K562 (cell line): ENCODE measurements around the gene LAMA3. TPM values are rescaled to one million over a fixed set of nuclear protein-coding genes. Genes with fewer than 3 reads are reported as not detected.

ENCODE experiments used
- ATAC-seq: fragments of 200-7000 bp; cut with Tn5 transposase; 3 replicates; pipeline ENCODE4 v1.9.1; 2020; ENCODE audit warnings: moderate library complexity
- BruUV-seq: library from RNA; stranded (reverse); fragments of 400-500 nt; replicated peaks from 2 replicates; lab custom pipeline; 2021; lab: Mats Ljungman, UMichigan
- CTCF ChIA-PET: fragments of 300-600 bp; formaldehyde crosslinking; extraction: SDS; loops from one replicate; lab custom pipeline; 2021; ENCODE audit warnings: low intra/inter-chr PET ratio; lab: Yijun Ruan, JAX
- POLR2A ChIA-PET: fragments of 300-600, 350-650 bp; sonication (Branson Sonifier 250); formaldehyde crosslinking; extraction: SDS; loops from one replicate; lab custom pipeline; 2021; ENCODE audit warnings: antibody characterized with exemption, inconsistent platforms; lab: Yijun Ruan, JAX
- DNase-seq, 4 experiments: peaks; one replicate each; pipeline versions ENCODE4 v3.0.0 to v3.0.0-alpha.2; 2011 to 2018; ENCODE audit warnings: low spot score in 3 of 4, mixed read lengths in 3 of 4; ENCODE audit errors: extremely low read depth in 1 of 4
- FAIRE-seq: peaks from 2 replicates; lab custom pipeline; 2011; peaks lifted over from hg19 to GRCh38; lab: Jason Lieb, UNC
- H2AFZ ChIP-seq: 2 replicates; pipeline ENCODE4 v1.6.0; 2011; ENCODE audit warnings: low read depth, low read length, control low read depth, inconsistent platforms
- H3K27ac ChIP-seq: fragments of 200-600 bp; 3 replicates; pipeline ENCODE4 v1.8.0; 2011; ENCODE audit warnings: low read depth, mild to moderate bottlenecking, control low read depth, inconsistent platforms, low read length, moderate library complexity, mixed read lengths; ENCODE audit errors: extremely low read depth
- H3K27me3 ChIP-seq, 2 experiments: fragments of 300-600 bp in 1 of 2; 2 replicates in 1 of 2; 3 replicates in 1 of 2; pipeline versions ENCODE4 v1.6.0 to v1.8.0; 2011; ENCODE audit warnings: inconsistent platforms in 2 of 2, low read length in 2 of 2, mild to moderate bottlenecking in 1 of 2, mixed read lengths in 1 of 2, moderate library complexity in 1 of 2; ENCODE audit not compliant: control insufficient read depth in 2 of 2, insufficient read depth in 2 of 2
- H3K36me3 ChIP-seq: fragments of 300-600 bp; 3 replicates; pipeline ENCODE4 v1.8.0; 2011; ENCODE audit warnings: mild to moderate bottlenecking, low read length, inconsistent platforms; ENCODE audit not compliant: control insufficient read depth, insufficient read depth
- H3K4me1 ChIP-seq, 2 experiments: fragments of 200-600 bp in 1 of 2; replicated peaks in 1 of 2; 2 replicates in 1 of 2; 3 replicates in 1 of 2; pipeline versions ENCODE4 v1.5.1 to v1.8.0; 2011; ENCODE audit warnings: inconsistent platforms in 2 of 2, low read length in 2 of 2, mild to moderate bottlenecking in 1 of 2, mixed read lengths in 1 of 2, moderate library complexity in 1 of 2; ENCODE audit not compliant: control insufficient read depth in 2 of 2, insufficient read depth in 2 of 2
- H3K4me2 ChIP-seq: 2 replicates; pipeline ENCODE4 v1.6.1; 2011; ENCODE audit warnings: low read length, control low read depth, inconsistent platforms, mixed read lengths; ENCODE audit not compliant: insufficient read depth
- H3K4me3 ChIP-seq: fragments of 200-600 bp; sonication (generic), shearing (Covaris generic); 2 replicates; pipeline ENCODE4 v1.5.1; 2016; ENCODE audit warnings: control low read depth, inconsistent platforms
- H3K79me2 ChIP-seq: fragments of 200-600 bp; 3 replicates; pipeline ENCODE4 v1.8.0; 2011; ENCODE audit warnings: low read length, inconsistent platforms; ENCODE audit not compliant: control insufficient read depth, insufficient read depth
- H3K9ac ChIP-seq, 2 experiments: 2 replicates each; pipeline versions ENCODE4 v1.6.0 to v1.6.1; 2011; ENCODE audit warnings: low read depth in 2 of 2, low read length in 2 of 2, control low read depth in 1 of 2, inconsistent platforms in 1 of 2, mild to moderate bottlenecking in 1 of 2, mixed read lengths in 1 of 2; ENCODE audit not compliant: insufficient read depth in 1 of 2
- H3K9me1 ChIP-seq: one replicate; pipeline ENCODE4 v1.6.0; 2011; ENCODE audit warnings: inconsistent platforms, mild to moderate bottlenecking, low read length, moderate library complexity; ENCODE audit not compliant: control insufficient read depth, insufficient read depth
- H3K9me3 ChIP-seq: replicated peaks from 2 replicates; pipeline ENCODE4 v1.5.1; 2011; ENCODE audit warnings: low read depth, low read length, inconsistent platforms; ENCODE audit not compliant: control insufficient read depth, insufficient read depth
- H4K20me1 ChIP-seq: replicated peaks from 2 replicates; pipeline ENCODE4 v1.6.1; 2011; ENCODE audit warnings: low read length, inconsistent platforms, mixed read lengths; ENCODE audit not compliant: control insufficient read depth, insufficient read depth
- EGR1 ChIP-seq: fragments of 450-650 bp; conservative IDR thresholded peaks from 2 replicates; pipeline ENCODE4 v1.6.1; 2017; ENCODE audit warnings: mild to moderate bottlenecking
- JUND ChIP-seq, 2 experiments: IDR thresholded peaks; 2 replicates in 1 of 2; 3 replicates in 1 of 2; pipeline ENCODE4 v1.6.1; 2011; ENCODE audit warnings: borderline replicate concordance in 2 of 2, low read depth in 2 of 2, low read length in 2 of 2, improper control_type of control experiment in 1 of 2, missing biosample characterization in 1 of 2, missing genetic modification characterization in 1 of 2, missing genetic modification reagents in 1 of 2
- KLF16 ChIP-seq: IDR thresholded peaks from 2 replicates; pipeline ENCODE4 v1.6.1; 2016; ENCODE audit warnings: antibody characterized with exemption
- RREB1 ChIP-seq: fragments of 250-450 bp; sonication (Bioruptor Pico); IDR thresholded peaks from 2 replicates; pipeline ENCODE4 v1.4.0; 2020
- SETDB1 ChIP-seq: IDR thresholded peaks from one replicate; pipeline ENCODE4 v1.6.1; 2012; ENCODE audit warnings: low read length, control low read depth, inconsistent platforms
- SMC3 ChIP-seq: conservative IDR thresholded peaks from 2 replicates; pipeline ENCODE4 v1.6.1; 2011; ENCODE audit warnings: low read depth, low read length, improper control_type of control experiment; ENCODE audit not compliant: insufficient read depth
- SNRNP70 ChIP-seq: fragments of 200-400 bp; formaldehyde crosslinking; optimal IDR thresholded peaks from 2 replicates; pipeline ENCODE3; 2017; ENCODE audit warnings: low read depth, low read length
- STAG1 ChIP-seq: sonication (generic); formaldehyde crosslinking; IDR thresholded peaks from 2 replicates; pipeline ENCODE4 v1.5.0; 2020; ENCODE audit warnings: missing genetic modification reagents, borderline replicate concordance
- WGBS: fragments of 100-300 bp; shearing (Covaris generic); methylation state at CpG from one replicate; pipeline ENCODE4 v1.1.6; 2016; ENCODE audit warnings: low coverage, mixed read lengths; ENCODE audit not compliant: insufficient coverage; ENCODE audit errors: missing lambda C conversion rate; 5-methylcytosine and 5-hydroxymethylcytosine counted together
- in situ Hi-C: fragments of 300-500 bp; cut with MboI; formaldehyde crosslinking; loops from 4 replicates; pipeline ENCODE4 v1.15.0; 2018; ENCODE audit warnings: inconsistent platforms, mixed read lengths
- intact Hi-C: fragments of 100-400 bp; cut with micrococcal nuclease; formaldehyde crosslinking; loops from 2 replicates; pipeline ENCODE4 v1.14.2; 2022
- polyA plus RNA-seq, 8 experiments: library from polyadenylated mRNA; depleted of rRNA in 4 of 8; stranded (reverse) in 5 of 8; unstranded in 3 of 8; fragments of >200 nt; fragmentation: Nextera tagmentation in 2 of 8; fragmentation: Illumina TruSeq in 1 of 8; extraction: Ambion mirVana in 2 of 8; extraction: Trizol in 1 of 8; gene quantifications; 2 replicates each; pipeline versions ENCODE4 v1.2.1 to v1.2.3, GENCODE V29; 2011 to 2014; ENCODE audit warnings: inconsistent platforms in 1 of 8, missing spikeins in 1 of 8
- total RNA-seq, 7 experiments: library from RNA; depleted of rRNA in 6 of 7; stranded (reverse); fragments of >200 nt in 6 of 7; fragmentation: Illumina TruSeq in 2 of 7; extraction: Trizol in 2 of 7; gene quantifications; 2 replicates each; pipeline versions ENCODE4 v1.2.1 to v1.2.3, GENCODE V29; 2011 to 2021; ENCODE audit warnings: low replicate concordance in 1 of 7
- TF ChIP-seq, protein P1 (sequence below): sonication (generic); IDR thresholded peaks from 2 replicates; pipeline ENCODE4 v1.6.1; 2016
- TF ChIP-seq, protein P2 (sequence below): fragments of 450-650 bp; formaldehyde crosslinking; IDR thresholded peaks from 2 replicates; pipeline ENCODE4 v1.4.0; 2020; ENCODE audit warnings: mild to moderate bottlenecking, moderate library complexity

Gene LAMA3
- total and polyA plus RNA-seq, 9 of the 15 experiments (the other 6 are each of a cell fraction or from before 2014, with no cell fraction given): 0.07 TPM; not detected in 8

DNA sequence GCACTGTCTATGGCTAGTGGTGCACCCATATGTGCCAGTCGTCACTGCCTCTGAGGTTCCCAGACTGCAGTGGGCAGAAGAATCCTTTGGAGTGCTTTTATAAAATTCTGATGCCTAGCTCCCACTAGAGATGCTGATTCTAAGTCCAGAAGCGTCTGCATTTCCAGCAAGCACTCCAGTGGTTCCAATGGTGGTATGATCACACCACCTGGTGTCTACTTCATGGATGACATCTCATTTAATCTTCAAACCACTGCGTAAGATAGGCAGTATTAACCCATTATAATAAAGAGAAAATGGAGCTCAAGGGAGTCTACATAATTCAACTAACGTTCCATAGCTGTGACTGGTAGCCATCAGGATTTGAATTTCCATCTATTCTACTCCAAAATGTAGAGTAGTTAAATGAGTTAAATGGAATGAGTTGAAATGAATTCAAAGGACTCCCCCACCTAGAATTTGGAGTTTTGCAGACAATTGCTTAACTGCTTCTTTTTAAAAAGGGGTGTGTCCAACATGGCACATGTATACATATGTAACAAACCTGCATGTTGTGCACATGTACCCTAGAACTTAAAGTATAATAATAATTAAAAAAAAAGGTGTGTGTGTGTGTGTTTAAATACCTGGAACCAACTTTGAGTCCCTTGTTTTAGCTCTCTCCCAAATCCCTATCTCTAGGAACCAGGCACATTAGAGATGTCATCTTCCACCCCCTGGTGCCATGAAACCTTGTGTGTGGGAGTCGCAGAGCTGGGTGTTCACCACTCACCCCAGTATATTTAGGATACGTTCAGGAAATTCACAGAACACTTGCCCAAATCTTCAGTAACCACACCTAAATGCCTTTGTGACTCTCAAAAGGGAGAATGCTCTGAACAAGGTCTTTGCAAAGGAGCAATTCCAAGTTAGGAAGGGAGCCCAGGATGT is 14.1 kb downstream of the LAMA3 start:
- H3K79me2 ChIP-seq: no peaks in the 10 kb centered on the region
- H3K9ac ChIP-seq: no peak overlapping the region
- DNase-seq (peak; percentile 39 to 51 (median 43)), FAIRE-seq (peak; percentile 56), ATAC-seq (peak; percentile 87)
- CTCF ChIA-PET: interaction anchor here (0.9 to 1.1 kb wide), 5 partner anchors 81 to 214 kb away, joined by 3 to 5 read pairs (median 3); no protein-coding TSS in a partner anchor
- no peak overlapping the region for H2AFZ ChIP-seq
- H3K27ac ChIP-seq: no peak overlapping the region
- POLR2A ChIA-PET: interaction anchor here (0.7 to 1.0 kb wide), 4 partner anchors 32 to 270 kb away, joined by 3 to 4 read pairs (median 4); no protein-coding TSS in a partner anchor
- no peak overlapping the region for H3K4me3 ChIP-seq
- intact Hi-C loops (loop anchor here (1.0 to 5.0 kb wide), 4 partner anchors 81 to 891 kb away; no protein-coding TSS in a partner anchor), in situ Hi-C loops (no loop called here)
- no peak overlapping the region; the same call in 1 of the 2 replicates for H3K4me2 ChIP-seq
- H3K27me3 ChIP-seq: peaks cover 19 to 26% of the 10 kb centered on the region in 2 experiments
- no peaks in the 10 kb centered on the region for H4K20me1 ChIP-seq
- no TSS peak for BruUV-seq
- under 1% methylated on average over 6 of the region's 6 CpGs for WGBS
- no peaks in the 10 kb centered on the region for H3K36me3 ChIP-seq
- peaks cover 0 to 4% of the 10 kb centered on the region in 2 experiments; a peak in 1 of 5 replicates for H3K4me1 ChIP-seq
- no peaks in the 10 kb centered on the region for H3K9me1 ChIP-seq
- no peaks in the 10 kb centered on the region for H3K9me3 ChIP-seq
- TF ChIP-seq STAG1 (CRISPR knock-in tag) (peak; percentile 13; the same call in 1 of the 2 replicates), SMC3 (peak; percentile 65), EGR1 (peak; percentile 28; the same call in 1 of the 2 replicates), SNRNP70 (no peak), RREB1 (CRISPR knock-in tag) (no peak), KLF16 (no peak), JUND (IDR thresholded peaks at IDR 0.05; ENCODE audit: borderline replicate concordance, low read depth, low read length) (0 out of 2 replicates have a peak, but pooled peaks have one; percentile 21), JUND (tag; IDR thresholded peaks at IDR 0.05; ENCODE audit: borderline replicate concordance, low read depth, low read length) (no peak; the same call in 2 of the 3 replicates), SETDB1 (no peak)
- TF ChIP-seq, protein P1, sequence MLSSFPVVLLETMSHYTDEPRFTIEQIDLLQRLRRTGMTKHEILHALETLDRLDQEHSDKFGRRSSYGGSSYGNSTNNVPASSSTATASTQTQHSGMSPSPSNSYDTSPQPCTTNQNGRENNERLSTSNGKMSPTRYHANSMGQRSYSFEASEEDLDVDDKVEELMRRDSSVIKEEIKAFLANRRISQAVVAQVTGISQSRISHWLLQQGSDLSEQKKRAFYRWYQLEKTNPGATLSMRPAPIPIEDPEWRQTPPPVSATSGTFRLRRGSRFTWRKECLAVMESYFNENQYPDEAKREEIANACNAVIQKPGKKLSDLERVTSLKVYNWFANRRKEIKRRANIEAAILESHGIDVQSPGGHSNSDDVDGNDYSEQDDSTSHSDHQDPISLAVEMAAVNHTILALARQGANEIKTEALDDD: no peak
- TF ChIP-seq, protein P2, sequence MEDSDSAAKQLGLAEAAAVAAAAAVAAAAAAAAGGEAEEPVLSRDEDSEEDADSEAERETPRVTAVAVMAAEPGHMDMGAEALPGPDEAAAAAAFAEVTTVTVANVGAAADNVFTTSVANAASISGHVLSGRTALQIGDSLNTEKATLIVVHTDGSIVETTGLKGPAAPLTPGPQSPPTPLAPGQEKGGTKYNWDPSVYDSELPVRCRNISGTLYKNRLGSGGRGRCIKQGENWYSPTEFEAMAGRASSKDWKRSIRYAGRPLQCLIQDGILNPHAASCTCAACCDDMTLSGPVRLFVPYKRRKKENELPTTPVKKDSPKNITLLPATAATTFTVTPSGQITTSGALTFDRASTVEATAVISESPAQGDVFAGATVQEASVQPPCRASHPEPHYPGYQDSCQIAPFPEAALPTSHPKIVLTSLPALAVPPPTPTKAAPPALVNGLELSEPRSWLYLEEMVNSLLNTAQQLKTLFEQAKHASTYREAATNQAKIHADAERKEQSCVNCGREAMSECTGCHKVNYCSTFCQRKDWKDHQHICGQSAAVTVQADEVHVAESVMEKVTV (CRISPR knock-in tag): peak; percentile 70
